NCI-H82 (cell line): ENCODE results near the gene NPHS1.

ENCODE experiments used
- DNase-seq: peaks from one replicate; lab custom pipeline; 2025; lab: John Stamatoyannopoulos, UW

The NPHS1 gene

DNA sequence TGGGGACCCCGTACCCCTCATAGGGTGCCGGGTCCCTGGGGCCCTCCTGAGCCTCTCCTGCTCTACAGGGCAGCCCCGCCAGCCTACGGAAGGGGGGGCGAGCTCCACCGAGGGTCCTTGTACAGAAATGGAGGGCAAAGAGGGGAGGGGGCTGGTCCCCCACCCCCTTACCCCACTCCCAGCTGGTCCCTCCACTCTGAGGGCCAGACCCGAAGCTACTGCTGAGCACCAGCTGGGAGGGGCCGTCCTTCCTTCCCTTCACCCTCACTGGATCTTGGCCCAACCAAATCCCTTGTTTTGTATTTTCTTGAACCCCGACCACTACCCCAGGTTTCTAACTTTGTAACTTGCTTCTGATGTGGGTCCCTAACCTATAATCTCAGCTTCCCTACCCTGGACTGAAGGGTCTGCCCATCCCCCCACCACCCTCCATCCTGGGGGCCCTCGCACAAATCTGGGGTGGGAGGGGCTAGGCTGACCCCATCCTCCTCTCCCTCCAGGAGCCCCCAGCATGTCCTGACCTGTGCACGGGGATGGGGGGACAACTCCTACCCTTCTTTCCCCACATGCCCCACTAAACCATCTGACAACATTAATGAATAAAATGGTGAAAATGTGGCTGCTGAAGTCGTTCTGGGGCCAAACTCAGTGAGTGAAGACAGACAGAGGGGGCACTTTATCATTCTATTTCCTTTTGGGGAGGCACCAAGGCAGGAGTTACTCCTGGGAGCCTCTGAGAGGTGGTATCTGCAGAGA lies 63.9 kb downstream of the NPHS1 start:
- no peak for DNase-seq

- DNase-seq = no peak
Observed at GRCh38 chr19:35787227-35787799, 65.0 kb downstream of the NPHS1 start.

DNA sequence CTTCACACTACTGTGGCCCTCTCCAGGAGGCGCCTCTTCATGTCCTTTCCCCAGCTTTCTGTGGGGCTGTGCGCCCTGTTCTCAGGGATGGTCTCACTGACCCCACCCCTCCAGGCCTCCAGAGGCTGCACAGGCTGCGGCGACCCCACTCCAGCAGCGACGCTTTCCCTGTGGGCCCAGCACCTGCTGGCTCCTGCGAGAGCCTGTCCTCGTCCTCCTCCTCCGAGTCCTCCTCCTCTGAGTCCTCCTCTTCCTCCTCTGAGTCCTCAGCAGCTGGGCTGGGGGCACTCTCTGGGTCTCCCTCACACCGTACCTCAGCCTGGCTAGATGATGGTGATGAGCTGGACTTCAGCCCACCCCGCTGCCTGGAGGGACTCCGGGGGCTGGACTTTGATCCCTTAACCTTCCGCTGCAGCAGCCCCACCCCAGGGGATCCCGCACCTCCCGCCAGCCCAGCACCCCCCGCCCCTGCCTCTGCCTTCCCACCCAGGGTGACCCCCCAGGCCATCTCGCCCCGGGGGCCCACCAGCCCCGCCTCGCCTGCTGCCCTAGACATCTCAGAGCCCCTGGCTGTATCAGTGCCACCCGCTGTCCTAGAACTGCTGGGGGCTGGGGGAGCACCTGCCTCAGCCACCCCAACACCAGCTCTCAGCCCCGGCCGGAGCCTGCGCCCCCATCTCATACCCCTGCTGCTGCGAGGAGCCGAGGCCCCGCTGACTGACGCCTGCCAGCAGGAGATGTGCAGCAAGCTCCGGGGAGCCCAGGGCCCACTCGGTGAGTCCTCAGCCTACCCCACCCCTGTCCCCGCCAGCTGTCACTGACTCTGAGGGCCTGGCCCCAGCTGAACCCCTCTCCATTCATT lies 65.8 kb downstream of the NPHS1 start:
- peak; percentile 50 for DNase-seq

DNA sequence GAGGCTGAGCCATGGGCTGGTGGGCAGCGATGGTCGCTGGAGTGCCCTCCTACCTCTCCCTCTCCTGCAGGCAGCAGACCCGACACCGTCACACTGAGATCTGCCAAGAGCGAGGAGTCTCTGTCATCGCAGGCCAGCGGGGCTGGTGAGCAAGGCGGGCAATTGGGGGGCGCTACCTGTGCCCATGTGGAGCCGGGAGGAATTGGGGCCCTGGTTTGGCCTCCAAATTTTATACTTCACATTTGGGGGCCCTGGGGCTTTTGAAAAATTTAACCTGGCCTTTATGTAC lies 67.0 kb downstream of the NPHS1 start:
- DNase-seq = no peak

- no peak for DNase-seq
Observed at GRCh38 chr19:35784503-35785338, 67.6 kb downstream of the NPHS1 start.

DNA sequence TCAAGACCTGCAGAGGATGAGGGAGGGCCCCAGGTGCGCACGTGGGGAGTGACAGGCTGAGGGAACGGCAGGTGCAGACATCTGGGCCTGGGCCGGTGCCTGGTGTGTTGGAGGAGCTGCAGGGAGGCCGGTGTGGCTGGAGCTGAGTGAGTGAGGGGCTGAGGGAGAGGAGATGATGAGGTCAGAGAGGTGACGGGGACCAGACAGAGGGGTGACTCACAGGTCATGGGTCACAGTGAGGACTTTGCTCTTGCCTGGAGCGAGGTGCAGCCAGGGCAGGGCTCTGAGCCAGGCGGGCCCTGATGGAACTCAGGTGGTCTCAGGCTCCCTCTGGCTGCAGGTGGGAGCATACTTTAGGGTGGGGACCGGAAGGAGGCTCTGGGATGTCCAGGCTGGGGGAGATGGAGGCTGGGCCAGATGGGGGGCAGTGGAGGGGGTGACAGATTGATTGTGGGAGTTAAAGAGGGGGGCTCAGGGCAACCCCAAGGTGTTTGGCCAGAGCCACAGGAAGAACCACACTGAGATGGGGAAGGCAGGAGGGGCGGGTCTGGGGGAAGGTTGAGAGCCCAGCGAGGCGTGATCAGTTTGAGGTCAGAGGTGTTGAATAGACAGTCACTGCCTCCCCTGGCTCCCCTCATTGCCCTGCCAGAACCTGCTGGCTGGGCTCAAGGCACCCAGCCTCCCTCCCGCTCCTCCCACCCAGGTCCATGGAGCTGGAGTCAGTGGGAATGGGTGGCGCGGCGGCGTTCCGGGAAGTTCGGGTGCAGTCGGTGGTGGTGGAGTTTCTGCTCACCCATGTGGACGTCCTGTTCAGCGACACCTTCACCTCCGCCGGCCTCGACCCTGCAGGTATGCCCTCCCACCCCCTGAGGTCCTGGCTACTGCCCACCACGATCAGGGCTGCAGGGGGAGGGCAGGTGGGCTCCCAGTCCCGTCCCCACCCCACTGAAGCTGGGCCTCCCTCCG lies 68.6 kb downstream of the NPHS1 start:
- no peak for DNase-seq

DNA sequence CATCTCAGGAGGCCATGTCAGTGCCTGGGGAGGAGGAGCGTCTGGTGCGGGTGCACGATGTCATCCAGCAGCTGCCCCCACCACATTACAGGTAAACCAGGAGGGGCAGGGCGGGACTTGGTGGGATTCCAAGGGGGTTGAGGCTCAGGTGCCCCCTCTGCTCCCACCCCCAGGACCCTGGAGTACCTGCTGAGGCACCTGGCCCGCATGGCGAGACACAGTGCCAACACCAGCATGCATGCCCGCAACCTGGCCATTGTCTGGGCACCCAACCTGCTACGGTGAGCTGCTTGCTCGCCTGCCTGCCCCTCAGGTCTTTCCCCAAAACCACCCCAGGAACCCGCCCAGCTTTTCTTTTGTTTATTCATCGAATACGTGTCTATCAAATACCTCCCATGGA lies 69.7 kb downstream of the NPHS1 start:
- no peak for DNase-seq

DNA sequence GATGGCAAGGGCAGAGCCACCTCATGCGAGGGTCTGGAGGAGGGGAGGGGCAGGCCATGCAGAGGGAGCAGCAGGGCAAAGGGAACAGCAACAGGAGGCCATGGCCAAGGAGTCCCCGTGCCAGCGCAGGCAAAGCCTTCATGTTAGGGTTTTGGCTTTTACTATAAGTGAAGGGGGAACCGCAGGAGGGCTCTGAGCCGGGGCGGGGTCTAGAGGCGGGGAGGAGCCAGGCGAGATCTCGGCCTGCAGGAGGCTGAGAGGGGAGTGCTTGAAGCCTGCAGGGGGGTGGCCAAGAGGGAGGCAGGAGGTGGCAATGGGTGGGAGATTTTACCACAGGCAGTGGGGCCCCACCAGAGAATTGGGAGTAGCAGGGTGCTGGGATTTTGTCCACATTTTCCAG lies 70.7 kb downstream of the NPHS1 start:
- DNase-seq = no peak

DNA sequence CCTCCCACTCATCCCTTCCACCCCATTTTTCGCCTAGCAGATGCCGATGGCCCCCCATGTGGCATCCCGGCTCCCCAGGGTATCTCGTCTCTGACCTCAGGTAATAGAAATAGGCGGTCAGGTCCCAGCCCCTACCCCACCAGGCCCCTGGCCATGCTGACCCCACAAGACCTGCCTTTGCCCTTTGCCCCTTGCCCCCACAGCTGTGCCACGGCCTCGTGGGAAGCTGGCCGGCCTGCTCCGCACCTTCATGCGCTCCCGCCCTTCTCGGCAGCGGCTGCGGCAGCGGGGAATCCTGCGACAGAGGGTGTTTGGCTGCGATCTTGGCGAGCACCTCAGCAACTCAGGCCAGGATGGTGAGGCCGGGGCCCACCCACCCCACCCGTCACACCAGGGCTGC lies 71.6 kb downstream of the NPHS1 start:
- no peak for DNase-seq

DNA sequence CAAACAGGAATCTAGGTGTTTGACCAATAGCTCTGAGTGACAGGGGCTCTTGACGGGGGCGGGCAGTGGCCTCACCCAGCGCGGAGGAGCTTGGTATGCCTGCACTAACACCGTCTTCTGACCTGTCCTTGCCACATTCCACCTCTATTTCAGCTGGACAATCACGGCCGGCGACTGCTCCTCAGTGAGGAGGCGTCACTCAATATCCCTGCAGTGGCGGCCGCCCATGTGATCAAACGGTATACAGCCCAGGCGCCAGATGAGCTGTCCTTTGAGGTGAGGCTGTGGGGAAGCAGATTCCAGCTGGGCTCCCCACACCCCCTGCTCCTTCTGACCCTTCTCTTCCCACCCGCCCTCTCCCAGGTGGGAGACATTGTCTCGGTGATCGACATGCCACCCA lies 72.2 kb downstream of the NPHS1 start:
- no peak for DNase-seq

GRCh38 chr19:35779033-35779432 lies 73.3 kb downstream of the NPHS1 start:
- DNase-seq = no peak

DNA sequence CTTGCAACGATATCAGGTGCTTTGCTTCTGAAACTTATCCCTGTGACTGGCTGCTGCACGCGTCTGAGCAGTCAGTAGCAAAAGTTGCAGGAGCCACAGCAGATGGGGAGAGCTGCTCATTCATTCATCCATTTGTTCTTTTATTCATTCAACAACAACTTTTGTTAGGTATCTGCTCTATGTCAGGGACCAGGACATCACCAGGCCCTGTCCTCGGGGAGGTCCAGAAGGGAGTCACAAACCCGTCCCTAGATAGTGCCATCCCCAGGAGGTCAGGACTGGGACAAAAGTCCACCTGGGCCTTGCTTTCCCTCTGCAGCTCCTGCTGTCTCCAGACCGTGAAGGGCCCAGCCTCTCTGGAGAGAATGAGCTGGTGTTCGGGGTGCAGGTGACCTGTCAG lies 74.3 kb downstream of the NPHS1 start:
- no peak for DNase-seq

GRCh38 chr19:35777086-35777841 lies 75.0 kb downstream of the NPHS1 start:
- no peak for DNase-seq

GRCh38 chr19:35776102-35776788 lies 76.1 kb downstream of the NPHS1 start:
- DNase-seq = peak; percentile 59
